HG03108 (cell line): Measurements from ENCODE around the gene PPP6R1.

Experiments used
- ATAC-seq: cut with Tn5 transposase; IDR thresholded peaks from one replicate; pipeline ENCODE4 v1.9.1; 2021; ENCODE audit warnings: moderate library complexity; ENCODE audit not compliant: unreplicated experiment

The PPP6R1 gene

DNA sequence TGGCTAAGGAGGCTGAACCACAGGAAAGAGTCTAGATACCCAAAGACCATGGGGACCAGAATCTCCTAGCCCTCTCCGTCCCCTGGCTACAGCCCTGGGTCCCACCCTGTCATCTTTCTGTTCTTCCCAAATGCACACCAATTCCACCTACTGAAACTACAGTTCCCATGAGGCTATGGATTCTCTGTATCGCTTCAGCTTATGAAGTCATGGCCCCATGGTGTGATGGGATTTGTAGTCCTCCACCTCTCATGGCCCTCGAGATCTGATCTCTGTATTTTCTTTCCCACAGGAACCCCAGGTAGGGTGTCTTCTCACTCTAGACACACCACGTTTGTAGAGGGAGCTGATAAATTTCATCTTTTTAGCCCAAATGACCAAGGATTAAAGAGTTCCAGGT is 61.3 kb downstream of the PPP6R1 start:
- no peak for ATAC-seq

DNA sequence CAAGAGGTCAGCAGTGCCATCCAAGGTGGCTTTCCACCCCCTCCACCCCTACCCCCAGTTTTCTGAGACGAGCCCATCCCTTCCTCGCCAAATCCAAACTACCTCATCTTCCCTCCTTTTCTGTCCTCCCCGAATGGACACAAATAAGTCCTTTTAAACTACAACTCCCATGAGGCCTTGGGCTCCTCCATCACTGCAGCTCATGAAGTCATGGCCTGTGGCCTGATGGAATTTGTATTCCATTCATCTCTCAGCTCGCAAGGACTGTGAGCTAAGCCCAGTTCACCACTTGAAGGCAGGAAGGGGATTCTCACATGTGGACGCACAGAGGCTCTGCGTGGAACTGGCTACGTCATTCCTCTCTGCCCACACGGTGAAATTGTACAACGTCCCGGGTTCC is 62.0 kb downstream of the PPP6R1 start:
- no peak for ATAC-seq

GRCh38 chr19:55193481-55193880 is 65.3 kb downstream of the PPP6R1 start:
- no peak for ATAC-seq

DNA sequence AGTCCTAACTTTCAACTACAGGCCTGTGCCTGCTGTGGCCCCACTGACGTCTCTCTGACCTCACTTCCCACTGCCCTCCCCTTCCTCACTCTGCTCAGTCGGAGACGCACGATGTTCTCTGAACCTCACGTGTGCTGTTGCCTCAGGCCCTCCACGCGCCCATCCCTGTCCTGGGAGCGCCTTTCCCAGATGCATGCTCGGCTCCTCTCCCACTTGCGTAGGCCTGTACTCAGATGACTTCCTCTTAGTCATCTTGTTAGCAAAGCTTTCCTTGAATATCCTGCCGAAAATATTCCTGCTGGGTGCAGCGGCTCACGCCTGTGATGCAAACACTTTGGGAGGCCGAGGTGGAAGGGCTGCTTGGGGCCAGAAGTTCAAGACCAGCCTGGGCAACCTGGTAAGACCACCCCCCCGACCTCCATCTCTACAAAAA is 69.4 kb downstream of the PPP6R1 start:
- ATAC-seq, result no peak

GRCh38 chr19:55188625-55189024 is 70.2 kb downstream of the PPP6R1 start:
- no peak for ATAC-seq

GRCh38 chr19:55186080-55186479 is 72.7 kb downstream of the PPP6R1 start:
- no peak for ATAC-seq

GRCh38 chr19:55181740-55182139 is 77.1 kb downstream of the PPP6R1 start:
- no peak for ATAC-seq
